ENCODE data around the gene YPEL2.

Gene YPEL2

GRCh38 chr17:59338498-59338897, 7.0 kb downstream of the YPEL2 start:
- Histone ChIP-seq H3K36me3 (ENCODE audit: control insufficient read depth, low read length) (no peaks in the 10 kb centered on the region), H3K4me3 (ENCODE audit: low read length) (no peak overlapping the region), H3K9me2 (replicated peaks; ENCODE audit: control insufficient read depth, low read length) (no peaks in the 10 kb centered on the region), H3K4me1 (ENCODE audit: control insufficient read depth, low read length) (no peaks in the 10 kb centered on the region), H3K27me3 (ENCODE audit: control insufficient read depth, low read length) (peaks cover 47% of the 10 kb centered on the region), H4K20me1 (ENCODE audit: control insufficient read depth, insufficient read depth, low read depth, low read length) (no peaks in the 10 kb centered on the region), H3K27ac (ENCODE audit: low read depth, low read length) (no peak overlapping the region), H3K79me2 (ENCODE audit: control insufficient read depth, low read length) (no peaks in the 10 kb centered on the region), H3K9me3 (ENCODE audit: control insufficient read depth, insufficient read depth, low read length) (no peaks in the 10 kb centered on the region), H3K4me2 (ENCODE audit: low read length) (no peak overlapping the region), H3F3A (ENCODE audit: control insufficient read depth, insufficient read depth) (no peaks in the 10 kb centered on the region)
- no peak for TF ChIP-seq CTCF (IDR thresholded peaks at IDR 0.05; ENCODE audit: low read depth, low read length, poor library complexity, severe bottlenecking)
- TF ChIP-seq EZH2phosphoT487 (IDR thresholded peaks at IDR 0.05; ENCODE audit: borderline replicate concordance, low read length): no peak

- no peak for TF ChIP-seq CTCF (IDR thresholded peaks at IDR 0.05; ENCODE audit: low read depth, low read length, poor library complexity, severe bottlenecking)
- no peak for TF ChIP-seq EZH2phosphoT487 (IDR thresholded peaks at IDR 0.05; ENCODE audit: borderline replicate concordance, low read length)
- H3K27me3 ChIP-seq (ENCODE audit: control insufficient read depth, low read length): peaks cover 31% of the 10 kb centered on the region
- H3K36me3 ChIP-seq (ENCODE audit: control insufficient read depth, low read length): no peaks in the 10 kb centered on the region
- no peak overlapping the region for H3K27ac ChIP-seq (ENCODE audit: low read depth, low read length)
- no peaks in the 10 kb centered on the region for H3K79me2 ChIP-seq (ENCODE audit: control insufficient read depth, low read length)
- H3K9me3 ChIP-seq (ENCODE audit: control insufficient read depth, insufficient read depth, low read length): no peaks in the 10 kb centered on the region
- no peaks in the 10 kb centered on the region for H3F3A ChIP-seq (ENCODE audit: control insufficient read depth, insufficient read depth)
- H3K4me1 ChIP-seq (ENCODE audit: control insufficient read depth, low read length): no peaks in the 10 kb centered on the region
- H3K9me2 ChIP-seq (replicated peaks; ENCODE audit: control insufficient read depth, low read length): no peaks in the 10 kb centered on the region
- H3K4me3 ChIP-seq (ENCODE audit: low read length): no peak overlapping the region
- H4K20me1 ChIP-seq (ENCODE audit: control insufficient read depth, insufficient read depth, low read depth, low read length): no peaks in the 10 kb centered on the region; the same call in 1 of the 2 replicates
- H3K4me2 ChIP-seq (ENCODE audit: low read length): no peak overlapping the region
These were observed 10.5 kb downstream of the YPEL2 start for GRCh38 chr17:59341922-59342321.

GRCh38 chr17:59342681-59343131, 11.3 kb downstream of the YPEL2 start:
- Histone ChIP-seq H3K4me2 (ENCODE audit: low read length) (no peak overlapping the region), H4K20me1 (ENCODE audit: control insufficient read depth, insufficient read depth, low read depth, low read length) (no peaks in the 10 kb centered on the region; the same call in 1 of the 2 replicates), H3K4me1 (ENCODE audit: control insufficient read depth, low read length) (no peaks in the 10 kb centered on the region), H3K27ac (ENCODE audit: low read depth, low read length) (no peak overlapping the region), H3K36me3 (ENCODE audit: control insufficient read depth, low read length) (no peaks in the 10 kb centered on the region), H3K9me3 (ENCODE audit: control insufficient read depth, insufficient read depth, low read length) (no peaks in the 10 kb centered on the region), H3K79me2 (ENCODE audit: control insufficient read depth, low read length) (no peaks in the 10 kb centered on the region), H3K27me3 (ENCODE audit: control insufficient read depth, low read length) (peaks cover 32% of the 10 kb centered on the region), H3K4me3 (ENCODE audit: low read length) (no peak overlapping the region), H3F3A (ENCODE audit: control insufficient read depth, insufficient read depth) (no peaks in the 10 kb centered on the region), H3K9me2 (replicated peaks; ENCODE audit: control insufficient read depth, low read length) (no peaks in the 10 kb centered on the region)
- TF ChIP-seq EZH2phosphoT487 (IDR thresholded peaks at IDR 0.05; ENCODE audit: borderline replicate concordance, low read length) (no peak), CTCF (IDR thresholded peaks at IDR 0.05; ENCODE audit: low read depth, low read length, poor library complexity, severe bottlenecking) (no peak)
